IMR-90 (cell line): ENCODE results near the gene FNBP1L. TPM values are rescaled to one million over a fixed set of nuclear protein-coding genes. Genes with fewer than 3 reads are reported as not detected.

Source experiments
- ATAC-seq: fragments of 200-7000 bp; cut with Tn5 transposase; 2 replicates; pipeline ENCODE4 v1.9.1; 2020; ENCODE audit warnings: low read depth, mild to moderate bottlenecking, moderate library complexity
- BruUV-seq: library from RNA; stranded (reverse); fragments of 400-500 nt; replicated peaks from 2 replicates; lab custom pipeline; 2021; lab: Mats Ljungman, UMichigan
- CTCF ChIA-PET: fragments of 300-600 bp; formaldehyde crosslinking; extraction: SDS; loops from one replicate; lab custom pipeline; 2021; ENCODE audit warnings: antibody characterized with exemption; lab: Yijun Ruan, JAX
- POLR2A ChIA-PET: fragments of 300-600 bp; sonication (Branson Sonifier 250); formaldehyde crosslinking; loops from one replicate; lab custom pipeline; 2022; ENCODE audit warnings: antibody characterized with exemption; ENCODE audit not compliant: unreplicated experiment; lab: Charles Lee
- DNase-seq: peaks from one replicate; pipeline ENCODE4 v3.0.0; 2013
- H2AFZ ChIP-seq: replicated peaks from 2 replicates; pipeline ENCODE3; 2013; ENCODE audit warnings: low read length, mild to moderate bottlenecking; ENCODE audit not compliant: poor library complexity
- H2AK5ac ChIP-seq: 2 replicates; pipeline ENCODE4 v1.6.1; 2013; ENCODE audit warnings: low read depth, low read length, inconsistent platforms
- H2AK9ac ChIP-seq: replicated peaks from 2 replicates; pipeline ENCODE3; 2013; ENCODE audit warnings: mild to moderate bottlenecking, low read depth, low read length, moderate library complexity; ENCODE audit not compliant: poor library complexity
- H2BK120ac ChIP-seq: 2 replicates; pipeline ENCODE4 v1.6.1; 2013; ENCODE audit warnings: low read depth, low read length, inconsistent platforms
- H2BK15ac ChIP-seq: 3 replicates; pipeline ENCODE4 v1.6.1; 2013; ENCODE audit warnings: low read depth, low read length, inconsistent platforms
- H2BK20ac ChIP-seq: 2 replicates; pipeline ENCODE4 v1.6.1; 2013; ENCODE audit warnings: low read depth, mild to moderate bottlenecking, inconsistent platforms, low read length, moderate library complexity
- H2BK5ac ChIP-seq: 2 replicates; pipeline ENCODE4 v1.6.1; 2013; ENCODE audit warnings: mild to moderate bottlenecking, low read depth, low read length, inconsistent platforms; ENCODE audit not compliant: poor library complexity, severe bottlenecking
- H3K14ac ChIP-seq: replicated peaks from 2 replicates; pipeline ENCODE4 v1.6.1; 2013; ENCODE audit warnings: low read depth, low read length, inconsistent platforms
- H3K18ac ChIP-seq: 2 replicates; pipeline ENCODE4 v1.6.1; 2013; ENCODE audit warnings: low read depth, low read length, control low read depth
- H3K23ac ChIP-seq: 2 replicates; pipeline ENCODE4 v1.6.1; 2013; ENCODE audit warnings: low read depth, low read length, inconsistent platforms
- H3K27ac ChIP-seq: 2 replicates; pipeline ENCODE4 v1.5.1; 2013; ENCODE audit warnings: mild to moderate bottlenecking, control low read depth, low read length; ENCODE audit not compliant: insufficient read depth
- H3K27me3 ChIP-seq: 2 replicates; pipeline ENCODE4 v1.6.1; 2013; ENCODE audit warnings: low read length; ENCODE audit not compliant: control insufficient read depth, insufficient read depth
- H3K36me3 ChIP-seq: 2 replicates; pipeline ENCODE4 v1.6.1; 2013; ENCODE audit warnings: low read length, mixed read lengths; ENCODE audit not compliant: control insufficient read depth, insufficient read depth
- H3K4ac ChIP-seq: 2 replicates; pipeline ENCODE4 v1.6.1; 2013; ENCODE audit warnings: low read depth, low read length, inconsistent platforms
- H3K4me1 ChIP-seq: 2 replicates; pipeline ENCODE4 v1.6.1; 2013; ENCODE audit warnings: low read length, mixed read lengths; ENCODE audit not compliant: control insufficient read depth, insufficient read depth
- H3K4me2 ChIP-seq: 2 replicates; pipeline ENCODE4 v1.6.1; 2013; ENCODE audit warnings: low read depth, mild to moderate bottlenecking, control low read depth, low read length, moderate library complexity
- H3K4me3 ChIP-seq: 2 replicates; pipeline ENCODE4 v1.5.1; 2013; ENCODE audit warnings: low read depth, mild to moderate bottlenecking, control low read depth, low read length, moderate library complexity; ENCODE audit not compliant: insufficient read depth
- H3K56ac ChIP-seq: 2 replicates; pipeline ENCODE4 v1.6.1; 2013; ENCODE audit warnings: low read length, inconsistent platforms; ENCODE audit not compliant: insufficient read depth; ENCODE audit errors: extremely low read depth
- H3K79me1 ChIP-seq, 2 experiments: 2 replicates each; pipeline ENCODE4 v1.6.1; 2013; ENCODE audit warnings: low read length in 2 of 2, inconsistent platforms in 1 of 2, low read depth in 1 of 2
- H3K9ac ChIP-seq: 2 replicates; pipeline ENCODE4 v1.6.1; 2013; ENCODE audit warnings: low read depth, low read length, control low read depth
- H3K9me1 ChIP-seq: 2 replicates; pipeline ENCODE4 v1.6.1; 2013; ENCODE audit warnings: low read length, inconsistent platforms; ENCODE audit not compliant: insufficient read depth
- H3K9me3 ChIP-seq: 2 replicates; pipeline ENCODE4 v1.6.1; 2013; ENCODE audit warnings: low read length; ENCODE audit not compliant: control insufficient read depth, insufficient read depth
- H4K20me1 ChIP-seq: 2 replicates; pipeline ENCODE4 v1.6.1; 2013; ENCODE audit warnings: low read length, inconsistent platforms; ENCODE audit not compliant: insufficient read depth
- H4K5ac ChIP-seq: 2 replicates; pipeline ENCODE4 v1.6.1; 2013; ENCODE audit warnings: mild to moderate bottlenecking, low read depth, low read length, control low read depth
- H4K8ac ChIP-seq, 2 experiments: 2 replicates each; pipeline ENCODE4 v1.6.1; 2013; ENCODE audit warnings: low read depth in 2 of 2, low read length in 2 of 2, control low read depth in 1 of 2, inconsistent platforms in 1 of 2
- H4K91ac ChIP-seq: 2 replicates; pipeline ENCODE4 v1.6.1; 2013; ENCODE audit warnings: low read depth, low read length, inconsistent platforms; ENCODE audit not compliant: insufficient read depth
- CHD1 ChIP-seq: IDR thresholded peaks from 2 replicates; pipeline ENCODE4 v1.6.1; 2012; ENCODE audit warnings: low read depth, low read length, improper control_type of control experiment
- NFE2L2 ChIP-seq: fragments of 150-350 bp; IDR thresholded peaks from 2 replicates; pipeline ENCODE4 v1.6.1; 2016; ENCODE audit warnings: low read depth, mild to moderate bottlenecking, low read length
- RAD21 ChIP-seq: IDR thresholded peaks from 2 replicates; pipeline ENCODE4 v1.6.1; 2012; ENCODE audit warnings: low read length, improper control_type of control experiment
- RCOR1 ChIP-seq: IDR thresholded peaks from 2 replicates; pipeline ENCODE4 v1.6.1; 2012; ENCODE audit warnings: mild to moderate bottlenecking, low read length, improper control_type of control experiment; ENCODE audit not compliant: insufficient replicate concordance
- RFX5 ChIP-seq: IDR thresholded peaks from 2 replicates; pipeline ENCODE4 v1.8.0; 2012; ENCODE audit warnings: low read depth, mild to moderate bottlenecking, low read length, moderate library complexity
- SMC3 ChIP-seq: fragments of 150-350 bp; IDR thresholded peaks from 2 replicates; pipeline ENCODE4 v1.6.1; 2016; ENCODE audit warnings: low read depth, mild to moderate bottlenecking, antibody characterized with exemption, low read length, moderate library complexity
- WGBS, 2 experiments: methylation state at CpG; one replicate each; pipeline versions ENCODE4 v1.1.5 to v1.1.7; 2013; ENCODE audit warnings: missing lambda C conversion rate in 2 of 2; ENCODE audit not compliant: insufficient read length in 1 of 2; ENCODE audit errors: extremely low coverage in 2 of 2; 5-methylcytosine and 5-hydroxymethylcytosine counted together
- dilution Hi-C: fragments of 300-500 bp; cut with HindIII; formaldehyde crosslinking; loops from one replicate; pipeline ENCODE4 v1.14.3; 2018; ENCODE audit warnings: low sequenced_read_pairs; ENCODE audit not compliant: unreplicated experiment
- in situ Hi-C: fragments of 300-500 bp; cut with MboI; formaldehyde crosslinking; loops from 3 replicates; pipeline ENCODE4 v1.14.3; 2019; ENCODE audit warnings: low sequenced_read_pairs, inconsistent platforms, mixed read lengths
- intact Hi-C: fragments of 100-400 bp; cut with micrococcal nuclease; formaldehyde crosslinking; loops from 2 replicates; pipeline ENCODE4 v1.10.0; 2022
- polyA plus RNA-seq, 3 experiments: library from polyadenylated mRNA; depleted of rRNA; stranded (reverse); fragments of >200 nt; gene quantifications; 2 replicates each; pipeline ENCODE4 v1.2.3, GENCODE V29; 2012; ENCODE audit warnings: low replicate concordance in 1 of 3
- total RNA-seq: library from RNA; depleted of rRNA; stranded (reverse); fragments of >200 nt; gene quantifications from 2 replicates; pipeline ENCODE4 v1.2.3, GENCODE V29; 2012

FNBP1L gene
- total and polyA plus RNA-seq, 2 of the 4 experiments (the other 2 are of a cell fraction), result 9.3 to 15.2 TPM

- H3K27me3 ChIP-seq, result no peaks in the 10 kb centered on the region
- no peak overlapping the region for H2AK9ac ChIP-seq
- no peaks in the 10 kb centered on the region for H3K9me3 ChIP-seq
- dilution Hi-C loops, result no loop called here
- H3K56ac ChIP-seq, result no peak overlapping the region
- no peak overlapping the region for H3K18ac ChIP-seq
- H2AFZ ChIP-seq, result no peak overlapping the region
- no peak for TF ChIP-seq RFX5
- TF ChIP-seq SMC3, result no peak
- no peak for TF ChIP-seq RAD21
- TF ChIP-seq RCOR1, result no peak
- no peak for TF ChIP-seq NFE2L2
- TF ChIP-seq CHD1, result no peak
- H3K4ac ChIP-seq, result no peak overlapping the region
- no peak overlapping the region for H2BK120ac ChIP-seq
- H2BK5ac ChIP-seq, result no peak overlapping the region
- in situ Hi-C loops, result no loop called here
- POLR2A ChIA-PET, result interaction anchor here (0.5 kb wide), 1 partner anchor 85 kb away, joined by 14 read pairs; no protein-coding TSS in a partner anchor
- no peak overlapping the region for H3K14ac ChIP-seq
- H4K8ac ChIP-seq, result no peak overlapping the region
- DNase-seq (no peak), ATAC-seq (no peak)
- no peak overlapping the region for H3K27ac ChIP-seq
- BruUV-seq, result no TSS peak
- H3K79me1 ChIP-seq, result peaks cover 49 to 78% of the 10 kb centered on the region in 2 experiments
- H2BK15ac ChIP-seq, result no peak overlapping the region
- H3K4me1 ChIP-seq, result peaks cover 13% of the 10 kb centered on the region
- peaks cover 19% of the 10 kb centered on the region for H3K9me1 ChIP-seq
- H2BK20ac ChIP-seq, result no peak overlapping the region
- H3K9ac ChIP-seq, result no peak overlapping the region
- no peak overlapping the region for H4K5ac ChIP-seq
- no peak overlapping the region for H3K4me3 ChIP-seq
- CTCF ChIA-PET, result interaction anchor here (1.1 kb wide), 1 partner anchor 12 kb away, joined by 4 read pairs; no protein-coding TSS in a partner anchor
- no peak overlapping the region for H4K91ac ChIP-seq
- peaks cover 47% of the 10 kb centered on the region for H3K36me3 ChIP-seq
- H3K4me2 ChIP-seq, result no peak overlapping the region
- no CpG with 5 or more reads among the region's 2 CpGs for WGBS, 2 experiments
- no peak overlapping the region for H2AK5ac ChIP-seq
- intact Hi-C loops, result no loop called here
- peaks cover 44% of the 10 kb centered on the region for H4K20me1 ChIP-seq
- no peak overlapping the region for H3K23ac ChIP-seq
Measured at GRCh38 chr1:93576746-93577145, 128.8 kb downstream of the FNBP1L start.
